OCI-LY3 (cell line): ENCODE data around the gene WDR3.

ENCODE experiments used
- H2AFZ ChIP-seq: fragments of 200-600, 300-600 bp; shearing (Covaris generic); 2 replicates; pipeline ENCODE4 v1.6.0; 2014; ENCODE audit warnings: antibody characterized with exemption, low read depth, low read length
- H3K27ac ChIP-seq: fragments of 200-600, 300-600 bp; sonication (generic); 2 replicates; pipeline ENCODE4 v1.5.1; 2014; ENCODE audit warnings: mild to moderate bottlenecking, low read length, moderate library complexity, mixed read lengths
- H3K27me3 ChIP-seq: fragments of 200-600, 300-600 bp; sonication (generic); 2 replicates; pipeline ENCODE4 v1.6.1; 2014; ENCODE audit warnings: low read depth, low read length, mixed read lengths
- H3K36me3 ChIP-seq: fragments of 200-600, 300-600 bp; sonication (generic); replicated peaks from 2 replicates; pipeline ENCODE3; 2014; ENCODE audit warnings: low read depth, low read length, mixed read lengths
- H3K4me1 ChIP-seq: fragments of 300-600, 200-600 bp; sonication (generic); 2 replicates; pipeline ENCODE4 v1.6.1; 2014; ENCODE audit warnings: low read length, mixed read lengths
- H3K4me2 ChIP-seq: fragments of 200-600, 300-600 bp; sonication (generic); 2 replicates; pipeline ENCODE4 v1.6.1; 2014; ENCODE audit warnings: low read length, mixed read lengths
- H3K4me3 ChIP-seq: fragments of 300-600, 200-600 bp; sonication (generic); 2 replicates; pipeline ENCODE4 v1.5.1; 2014; ENCODE audit warnings: antibody characterized with exemption, mild to moderate bottlenecking, low read length, moderate library complexity
- H3K79me2 ChIP-seq: fragments of 300-600, 200-600 bp; shearing (Covaris generic); 2 replicates; pipeline ENCODE4 v1.6.1; 2014; ENCODE audit warnings: mild to moderate bottlenecking, low read length, mixed read lengths
- H3K9ac ChIP-seq: fragments of 300-600, 200-600 bp; shearing (Covaris generic); 2 replicates; pipeline ENCODE4 v1.6.0; 2014; ENCODE audit warnings: mild to moderate bottlenecking, low read length, moderate library complexity
- H3K9me3 ChIP-seq: fragments of 200-600, 300-600 bp; shearing (Covaris generic); 2 replicates; pipeline ENCODE4 v1.6.1; 2014; ENCODE audit warnings: low read length, mixed read lengths; ENCODE audit not compliant: insufficient read depth
- H4K20me1 ChIP-seq: fragments of 200-600, 300-600 bp; sonication (generic); 2 replicates; pipeline ENCODE4 v1.6.1; 2016; ENCODE audit warnings: low read length, mixed read lengths; ENCODE audit not compliant: insufficient read depth
- EZH2phosphoT487 ChIP-seq: fragments of 200-600 bp; shearing (Covaris generic); IDR thresholded peaks from 2 replicates; pipeline ENCODE4 v1.6.1; 2018; ENCODE audit warnings: antibody characterized with exemption, mixed run types, low read depth
- TF ChIP-seq, protein P1 (sequence below): fragments of 200-600, 300-600 bp; sonication (generic); IDR thresholded peaks from 2 replicates; pipeline ENCODE4 v1.5.1; 2014; ENCODE audit warnings: antibody characterized with exemption, low read length, low read depth

Gene WDR3

DNA sequence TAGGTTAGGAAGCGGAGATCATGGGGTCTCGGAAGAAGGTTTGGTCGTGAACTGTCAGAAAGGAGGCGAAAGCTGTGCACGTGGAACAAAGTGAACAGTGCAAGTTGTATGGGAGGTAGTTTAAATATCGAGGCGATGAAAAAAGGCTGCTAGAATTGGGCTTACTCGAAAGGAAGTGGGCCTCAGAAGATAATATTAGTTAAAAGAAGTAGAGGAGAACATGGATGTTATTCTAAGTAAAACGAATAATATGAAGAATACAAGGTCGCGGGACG, 571 bp downstream of the WDR3 start:
- H3K27ac ChIP-seq = peak overlapping the region; percentile 32
- H2AFZ ChIP-seq = peak overlapping the region; percentile 29; the same call in 1 of the 2 replicates

DNA sequence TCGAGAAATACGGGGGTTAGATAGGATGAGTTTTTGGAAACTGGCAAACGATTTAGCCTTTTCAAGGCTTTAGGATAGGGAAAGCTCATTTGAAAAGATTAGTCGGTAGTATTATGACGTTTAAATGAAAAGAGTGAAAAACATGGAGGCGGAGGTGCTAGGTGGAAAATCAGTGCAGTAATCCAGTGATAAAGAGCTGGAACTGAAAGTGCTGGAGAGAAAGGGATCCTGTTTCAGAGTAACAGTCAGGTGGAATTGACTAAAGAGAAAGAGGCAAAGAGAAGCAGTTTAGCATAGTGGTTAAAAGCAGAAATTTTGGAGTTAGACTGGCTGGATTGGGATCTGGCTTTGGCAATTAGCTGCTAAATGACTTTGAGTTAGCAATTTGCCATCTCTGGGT, 945 bp downstream of the WDR3 start:
- Histone ChIP-seq H3K4me3 (peak overlapping the region; percentile 99), H3K36me3 (peaks cover 9% of the 10 kb centered on the region), H3K27ac (0 out of 2 replicates have a peak overlapping the region, but pooled peaks have one; percentile 32), H2AFZ (no peak overlapping the region), H3K9ac (peak overlapping the region; percentile 78), H3K79me2 (peaks cover 72% of the 10 kb centered on the region), H3K4me1 (peaks cover 15% of the 10 kb centered on the region), H3K4me2 (peak overlapping the region; percentile 97), H3K9me3 (no peaks in the 10 kb centered on the region), H3K27me3 (no peaks in the 10 kb centered on the region), H4K20me1 (no peaks in the 10 kb centered on the region)
- TF ChIP-seq, protein P1, sequence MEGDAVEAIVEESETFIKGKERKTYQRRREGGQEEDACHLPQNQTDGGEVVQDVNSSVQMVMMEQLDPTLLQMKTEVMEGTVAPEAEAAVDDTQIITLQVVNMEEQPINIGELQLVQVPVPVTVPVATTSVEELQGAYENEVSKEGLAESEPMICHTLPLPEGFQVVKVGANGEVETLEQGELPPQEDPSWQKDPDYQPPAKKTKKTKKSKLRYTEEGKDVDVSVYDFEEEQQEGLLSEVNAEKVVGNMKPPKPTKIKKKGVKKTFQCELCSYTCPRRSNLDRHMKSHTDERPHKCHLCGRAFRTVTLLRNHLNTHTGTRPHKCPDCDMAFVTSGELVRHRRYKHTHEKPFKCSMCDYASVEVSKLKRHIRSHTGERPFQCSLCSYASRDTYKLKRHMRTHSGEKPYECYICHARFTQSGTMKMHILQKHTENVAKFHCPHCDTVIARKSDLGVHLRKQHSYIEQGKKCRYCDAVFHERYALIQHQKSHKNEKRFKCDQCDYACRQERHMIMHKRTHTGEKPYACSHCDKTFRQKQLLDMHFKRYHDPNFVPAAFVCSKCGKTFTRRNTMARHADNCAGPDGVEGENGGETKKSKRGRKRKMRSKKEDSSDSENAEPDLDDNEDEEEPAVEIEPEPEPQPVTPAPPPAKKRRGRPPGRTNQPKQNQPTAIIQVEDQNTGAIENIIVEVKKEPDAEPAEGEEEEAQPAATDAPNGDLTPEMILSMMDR = no peak
- TF ChIP-seq EZH2phosphoT487 = no peak

More for the DNA sequence above, 571 bp downstream of the WDR3 start:
- Histone ChIP-seq H3K4me2 (peak overlapping the region; percentile 97), H3K4me3 (peak overlapping the region; percentile 99), H3K4me1 (peaks cover 15% of the 10 kb centered on the region), H3K9ac (peak overlapping the region; percentile 78), H3K36me3 (peaks cover 9% of the 10 kb centered on the region), H3K9me3 (no peaks in the 10 kb centered on the region), H4K20me1 (no peaks in the 10 kb centered on the region), H3K79me2 (peaks cover 72% of the 10 kb centered on the region), H3K27me3 (no peaks in the 10 kb centered on the region)
- TF ChIP-seq, protein P1 = no peak
- no peak for TF ChIP-seq EZH2phosphoT487

DNA sequence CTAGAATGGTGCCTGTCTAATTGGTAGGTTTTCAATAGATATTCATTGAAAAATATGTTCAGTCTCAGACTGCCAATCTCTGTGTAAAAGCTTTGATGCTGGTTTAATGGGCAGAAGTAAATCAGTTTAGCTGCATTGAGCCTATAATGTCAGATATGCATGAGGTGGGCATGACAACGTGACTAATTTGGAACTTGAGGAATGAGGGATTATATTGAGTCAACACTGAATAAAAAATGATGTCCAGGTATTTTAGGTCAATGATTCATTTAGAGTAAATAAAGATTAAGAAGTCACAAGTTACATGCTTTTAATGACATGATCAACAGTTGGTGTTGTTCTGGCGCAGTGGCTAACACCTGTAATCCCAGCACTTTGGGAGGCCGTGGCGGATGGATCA, 3.0 kb downstream of the WDR3 start:
- TF ChIP-seq, protein P1 = no peak
- H3K4me3 ChIP-seq = no peak overlapping the region
- no peaks in the 10 kb centered on the region for H3K27me3 ChIP-seq
- no peak overlapping the region for H3K4me2 ChIP-seq
- H2AFZ ChIP-seq = no peak overlapping the region
- H3K79me2 ChIP-seq = peaks cover 65% of the 10 kb centered on the region
- peaks cover 12% of the 10 kb centered on the region for H3K36me3 ChIP-seq
- no peak overlapping the region for H3K27ac ChIP-seq
- no peaks in the 10 kb centered on the region for H3K9me3 ChIP-seq
- H3K4me1 ChIP-seq = peaks cover 15% of the 10 kb centered on the region
- H3K9ac ChIP-seq = no peak overlapping the region
- H4K20me1 ChIP-seq = no peaks in the 10 kb centered on the region

DNA sequence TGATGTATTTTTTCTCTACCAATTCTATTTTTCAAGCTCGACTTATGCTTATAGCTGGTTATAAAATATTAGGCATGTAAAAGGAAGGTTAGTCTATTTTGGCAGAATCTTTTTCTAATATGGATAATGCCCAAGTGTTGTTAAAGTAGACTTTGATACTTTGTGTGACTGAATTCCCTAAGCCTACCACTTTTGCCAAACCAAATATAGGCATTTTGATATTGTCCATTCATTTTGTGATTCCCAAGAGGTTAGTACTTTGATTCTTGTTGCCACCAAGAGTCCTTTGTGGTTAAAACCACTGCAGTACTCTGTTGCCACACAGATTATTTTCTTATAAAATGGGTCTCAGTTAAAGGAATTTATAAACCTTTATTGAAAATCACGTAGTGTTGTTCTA, 4.2 kb downstream of the WDR3 start:
- no peak overlapping the region for H3K4me3 ChIP-seq
- H3K4me2 ChIP-seq = no peak overlapping the region
- peaks cover 9% of the 10 kb centered on the region for H3K4me1 ChIP-seq
- H2AFZ ChIP-seq = no peak overlapping the region
- peaks cover 55% of the 10 kb centered on the region for H3K79me2 ChIP-seq
- H3K9me3 ChIP-seq = no peaks in the 10 kb centered on the region
- H3K27me3 ChIP-seq = no peaks in the 10 kb centered on the region
- H3K36me3 ChIP-seq = peaks cover 12% of the 10 kb centered on the region
- H4K20me1 ChIP-seq = no peaks in the 10 kb centered on the region
- no peak overlapping the region for H3K27ac ChIP-seq
- TF ChIP-seq, protein P1 = no peak
- no peak for TF ChIP-seq EZH2phosphoT487
- H3K9ac ChIP-seq = no peak overlapping the region
